Esophagus squamous epithelium (tissue), 5 donors: ENCODE results near the gene GLP1R. TPM values are rescaled to one million over a fixed set of nuclear protein-coding genes. Genes with fewer than 3 reads are reported as not detected.

Source experiments
- DNase-seq: peaks from one replicate; lab custom pipeline; 2025; lab: John Stamatoyannopoulos, UW
- H3K27ac ChIP-seq, 4 donors: fragments of 200-600 bp; sonication (generic); one replicate each; pipeline ENCODE4 v1.5.1; 2016 to 2019; ENCODE audit warnings: mild to moderate bottlenecking in 1 of 4
- H3K27me3 ChIP-seq, 4 donors: fragments of 200-600 bp; sonication (generic); 1 replicate in 3 of 4; 2 replicates in 1 of 4; pipeline versions ENCODE4 v1.5.1 to v1.6.0; 2017 to 2021; ENCODE audit warnings: antibody characterized with exemption in 1 of 4
- H3K36me3 ChIP-seq, 3 donors: fragments of 200-600 bp; sonication (generic); one replicate each; pipeline ENCODE4 v1.5.1; 2016 to 2019
- H3K4me1 ChIP-seq, 3 donors: fragments of 200-600 bp; sonication (generic); one replicate each; pipeline ENCODE4 v1.5.1; 2017 to 2019
- H3K4me3 ChIP-seq, 4 donors: fragments of 200-600 bp; sonication (generic); 1 replicate in 3 of 4; 2 replicates in 1 of 4; pipeline ENCODE4 v1.5.1; 2016 to 2019; ENCODE audit warnings: mild to moderate bottlenecking in 2 of 4, moderate library complexity in 1 of 4
- H3K9me3 ChIP-seq, 3 donors: fragments of 200-600 bp; sonication (generic); one replicate each; pipeline ENCODE4 v1.5.1; 2016 to 2019
- POLR2A ChIP-seq, 4 donors: fragments of 450-650 bp; IDR thresholded peaks; one replicate each; pipeline ENCODE4 v1.6.1; 2017; ENCODE audit warnings: antibody characterized with exemption in 4 of 4, mild to moderate bottlenecking in 4 of 4, moderate library complexity in 3 of 4
- WGBS, 2 donors: methylation state at CpG; one replicate each; pipeline ENCODE4 v1.1.5; 2018; 5-methylcytosine and 5-hydroxymethylcytosine counted together
- intact Hi-C: fragments of 100-400 bp; cut with DNase I; formaldehyde crosslinking; loops from one replicate; pipeline ENCODE4 v1.15.0; 2022
- total RNA-seq, 4 donors: library from RNA; depleted of rRNA; stranded (reverse); fragments of >200 nt; gene quantifications; one replicate each; pipeline ENCODE4 v1.1.0, GENCODE V29; 2016
- TF ChIP-seq, protein P1 (sequence below), 6 experiments: fragments of 450-650 bp in 4 of 6; fragments of 200-600 bp in 2 of 6; sonication (generic) in 2 of 6; IDR thresholded peaks; one replicate each; pipeline ENCODE4 v1.5.1; 2016 to 2019; ENCODE audit warnings: antibody characterized with exemption in 6 of 6, mild to moderate bottlenecking in 4 of 6, moderate library complexity in 4 of 6
- donor health status: DM: yes; HTN: yes; CAD: no.

The GLP1R gene
- total RNA-seq, 4 donors from 2014 or later: under 0.01 to 0.15 TPM; not detected in 2

DNA sequence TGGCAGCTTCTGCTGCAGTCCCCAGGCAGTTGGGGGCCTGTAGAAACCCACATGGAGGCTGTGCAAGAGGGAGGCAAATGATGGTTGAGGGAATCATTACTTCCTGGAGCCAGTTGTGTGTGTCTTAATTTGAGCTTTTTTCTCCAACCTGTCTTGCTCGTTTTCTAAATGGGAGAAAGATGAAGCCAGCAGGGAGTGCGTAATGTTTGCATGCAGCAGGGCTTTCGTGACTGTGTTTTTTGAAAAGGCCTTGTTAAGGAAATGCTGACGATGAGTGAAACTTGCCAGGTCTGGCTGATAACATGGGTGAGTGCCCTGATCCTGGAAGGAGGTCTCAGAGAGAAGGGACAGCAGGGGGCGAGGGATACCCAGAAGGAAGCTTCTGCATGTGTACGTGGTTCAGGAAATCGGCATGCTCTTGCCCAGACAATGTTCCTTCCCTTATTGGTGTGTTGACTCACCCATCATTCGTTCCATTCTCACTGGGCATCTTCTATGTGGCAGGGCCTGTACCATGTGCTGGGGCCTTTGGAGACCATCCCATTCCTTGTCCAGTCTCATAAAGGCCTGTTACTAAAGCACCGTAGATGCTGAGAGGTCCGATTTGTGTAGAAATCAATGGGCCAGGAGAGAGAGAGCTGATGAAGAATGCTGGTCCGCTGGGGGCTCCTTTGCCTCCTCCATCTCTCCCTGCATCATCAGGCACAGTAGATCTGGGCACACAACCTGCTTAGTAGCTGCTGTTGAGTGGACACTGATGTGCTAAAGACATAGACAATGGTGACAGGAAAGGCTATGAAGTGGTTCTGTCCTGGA is 27.4 kb downstream of the GLP1R start:
- no peak for DNase-seq
- intact Hi-C loops: no loop called here
- Histone ChIP-seq H3K4me3 (no peak overlapping the region), H3K36me3 (no peaks in the 10 kb centered on the region), H3K9me3 (no peaks in the 10 kb centered on the region), H3K27me3 (no peaks in the 10 kb centered on the region), H3K27ac (no peak overlapping the region), H3K4me1 (no peaks in the 10 kb centered on the region)
- TF ChIP-seq, protein P1, sequence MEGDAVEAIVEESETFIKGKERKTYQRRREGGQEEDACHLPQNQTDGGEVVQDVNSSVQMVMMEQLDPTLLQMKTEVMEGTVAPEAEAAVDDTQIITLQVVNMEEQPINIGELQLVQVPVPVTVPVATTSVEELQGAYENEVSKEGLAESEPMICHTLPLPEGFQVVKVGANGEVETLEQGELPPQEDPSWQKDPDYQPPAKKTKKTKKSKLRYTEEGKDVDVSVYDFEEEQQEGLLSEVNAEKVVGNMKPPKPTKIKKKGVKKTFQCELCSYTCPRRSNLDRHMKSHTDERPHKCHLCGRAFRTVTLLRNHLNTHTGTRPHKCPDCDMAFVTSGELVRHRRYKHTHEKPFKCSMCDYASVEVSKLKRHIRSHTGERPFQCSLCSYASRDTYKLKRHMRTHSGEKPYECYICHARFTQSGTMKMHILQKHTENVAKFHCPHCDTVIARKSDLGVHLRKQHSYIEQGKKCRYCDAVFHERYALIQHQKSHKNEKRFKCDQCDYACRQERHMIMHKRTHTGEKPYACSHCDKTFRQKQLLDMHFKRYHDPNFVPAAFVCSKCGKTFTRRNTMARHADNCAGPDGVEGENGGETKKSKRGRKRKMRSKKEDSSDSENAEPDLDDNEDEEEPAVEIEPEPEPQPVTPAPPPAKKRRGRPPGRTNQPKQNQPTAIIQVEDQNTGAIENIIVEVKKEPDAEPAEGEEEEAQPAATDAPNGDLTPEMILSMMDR (IDR thresholded peaks at IDR 0.05): no peak
- TF ChIP-seq POLR2A (IDR thresholded peaks at IDR 0.05): no peak
- WGBS, 2 donors: 67 to 88% methylated on average over 7 to 10 of the region's 11 CpGs

DNA sequence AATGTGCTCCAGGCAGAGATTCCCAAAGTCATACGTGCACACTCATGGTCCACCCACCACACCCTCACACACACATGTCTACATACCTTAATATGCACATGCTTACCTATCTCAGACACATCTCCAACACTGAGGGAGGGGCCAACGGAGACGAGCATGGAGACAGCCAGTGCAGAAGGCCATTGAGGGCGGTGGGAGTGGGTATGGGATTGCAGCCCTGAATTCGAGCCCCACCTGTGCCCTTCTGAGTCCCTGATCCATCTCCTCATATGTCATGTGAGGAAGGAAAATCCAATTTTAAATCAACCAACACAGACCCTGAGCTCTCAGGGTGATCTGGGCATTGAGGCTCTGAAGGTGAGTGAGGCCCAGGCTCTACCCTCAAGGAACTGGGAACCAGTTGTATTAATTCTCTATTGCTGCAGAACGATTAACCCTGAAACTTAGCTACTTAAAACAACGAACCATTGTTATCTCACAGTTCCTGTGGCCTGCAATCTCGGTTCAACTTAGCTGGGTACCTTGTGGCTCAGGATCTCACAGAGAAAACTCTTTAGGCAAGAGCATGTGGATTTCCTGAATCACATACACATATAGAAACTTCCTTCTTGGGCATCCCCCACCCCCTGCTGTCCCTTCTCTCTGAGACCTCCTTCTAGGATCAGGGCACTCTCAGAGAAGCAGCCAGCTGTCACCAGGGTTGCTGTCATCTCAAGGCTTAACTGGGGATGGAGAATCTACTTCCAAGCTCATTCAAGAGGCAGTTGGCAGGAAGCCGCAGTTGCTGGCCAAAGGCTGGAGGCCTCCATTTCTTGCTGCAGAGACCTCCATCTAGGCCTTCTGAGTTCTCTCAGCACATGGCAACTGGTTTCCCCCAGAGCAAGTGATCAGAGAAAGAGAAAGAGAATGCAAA is 28.3 kb downstream of the GLP1R start:
- H3K9me3 ChIP-seq: no peaks in the 10 kb centered on the region
- 41 to 70% methylated on average over 5 to 8 of the region's 9 CpGs for WGBS, 2 donors
- no peak for DNase-seq
- H3K36me3 ChIP-seq: no peaks in the 10 kb centered on the region
- no peak for TF ChIP-seq POLR2A (IDR thresholded peaks at IDR 0.05)
- TF ChIP-seq, protein P1 (IDR thresholded peaks at IDR 0.05): no peak
- intact Hi-C loops: no loop called here
- H3K4me1 ChIP-seq: no peaks in the 10 kb centered on the region
- H3K27me3 ChIP-seq: no peaks in the 10 kb centered on the region
- no peak overlapping the region for H3K4me3 ChIP-seq
- H3K27ac ChIP-seq: no peak overlapping the region

DNA sequence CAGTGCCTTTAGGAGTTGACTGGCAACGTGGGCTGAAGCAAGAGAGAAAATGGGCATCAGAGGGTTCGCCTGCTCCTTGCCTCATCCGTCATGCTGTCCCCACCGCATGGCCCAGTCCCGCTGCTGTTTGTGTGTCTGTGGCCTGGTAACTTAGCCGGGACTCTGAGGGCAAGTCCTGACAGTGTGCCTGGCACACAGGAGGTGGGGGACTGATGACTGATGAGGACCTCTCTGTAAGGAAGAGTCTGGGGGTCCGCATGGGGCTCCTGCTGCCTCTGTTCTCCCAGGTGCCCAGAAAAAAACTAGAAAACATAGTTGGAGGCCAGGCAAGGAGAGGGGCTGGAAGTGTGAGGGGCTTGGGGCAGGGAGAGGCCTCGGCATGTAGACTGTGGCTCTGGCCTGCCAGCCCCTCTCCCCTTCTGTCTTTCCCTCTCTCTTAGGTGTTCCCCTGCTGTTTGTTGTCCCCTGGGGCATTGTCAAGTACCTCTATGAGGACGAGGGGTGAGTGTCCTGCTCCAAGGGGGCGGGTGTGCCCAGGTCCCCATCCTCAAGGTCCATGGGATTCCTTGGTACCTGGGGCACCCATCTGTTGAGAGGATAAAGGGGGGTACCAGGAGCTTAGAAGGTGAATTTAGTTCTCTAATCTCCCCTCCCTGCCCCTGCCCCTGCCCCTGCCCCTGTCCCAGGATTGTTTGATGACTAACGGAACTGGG is 29.5 kb downstream of the GLP1R start:
- 69 to 74% methylated on average over 6 to 10 of the region's 11 CpGs for WGBS, 2 donors
- peaks cover 0 to 7% (median 0%) of the 10 kb centered on the region in 4 donors for H3K27me3 ChIP-seq
- H3K36me3 ChIP-seq: no peaks in the 10 kb centered on the region
- DNase-seq: no peak
- H3K4me3 ChIP-seq: no peak overlapping the region
- no peaks in the 10 kb centered on the region for H3K9me3 ChIP-seq
- TF ChIP-seq POLR2A (IDR thresholded peaks at IDR 0.05): no peak
- TF ChIP-seq, protein P1 (IDR thresholded peaks at IDR 0.05): no peak
- H3K4me1 ChIP-seq: no peaks in the 10 kb centered on the region
- no peak overlapping the region for H3K27ac ChIP-seq
- intact Hi-C loops: no loop called here

DNA sequence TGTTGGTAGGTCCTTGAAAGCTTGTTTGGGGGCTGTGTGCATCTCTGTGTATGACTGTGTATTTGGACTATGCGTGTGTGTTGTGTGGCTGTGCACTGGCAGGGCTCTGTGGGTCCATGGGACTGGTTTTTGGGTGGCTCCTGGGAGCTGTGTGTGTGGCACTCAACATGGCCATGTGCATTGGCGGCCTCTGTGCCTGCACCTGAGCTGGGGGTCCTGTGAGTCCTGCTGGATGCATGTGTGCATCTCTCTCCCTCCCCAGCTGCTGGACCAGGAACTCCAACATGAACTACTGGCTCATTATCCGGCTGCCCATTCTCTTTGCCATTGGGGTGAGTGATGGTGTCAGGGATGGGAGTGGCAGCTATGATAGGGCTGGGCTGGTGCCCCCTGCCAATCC is 30.1 kb downstream of the GLP1R start:
- DNase-seq: no peak
- Histone ChIP-seq H3K36me3 (no peaks in the 10 kb centered on the region), H3K4me3 (no peak overlapping the region), H3K27ac (no peak overlapping the region), H3K4me1 (no peaks in the 10 kb centered on the region), H3K27me3 (peaks cover 0 to 14% (median 0%) of the 10 kb centered on the region in 4 donors), H3K9me3 (no peaks in the 10 kb centered on the region)
- intact Hi-C loops: no loop called here
- WGBS, 2 donors: 70% methylated on average over 3 of the region's 3 CpGs; no CpG with 5 or more reads in 1 of the 2 donors
- TF ChIP-seq POLR2A (IDR thresholded peaks at IDR 0.05): no peak
